GM18502 (cell line): ENCODE results near the gene THPO.
"Not testable (repeated sequence)": the region's sequence is repeated elsewhere in the genome, so short reads cannot be mapped to it uniquely, and the experiment has no call there.

ENCODE experiments used
- ATAC-seq: cut with Tn5 transposase; IDR thresholded peaks from one replicate; pipeline ENCODE4 v1.9.1; 2021; ENCODE audit warnings: mild to moderate bottlenecking; ENCODE audit not compliant: unreplicated experiment, poor library complexity

THPO gene

GRCh38 chr3:184352897-184353545, 25.0 kb downstream of the THPO start:
- no peak for ATAC-seq

- ATAC-seq: no peak
These were observed 25.7 kb downstream of the THPO start for GRCh38 chr3:184352149-184352785.

DNA sequence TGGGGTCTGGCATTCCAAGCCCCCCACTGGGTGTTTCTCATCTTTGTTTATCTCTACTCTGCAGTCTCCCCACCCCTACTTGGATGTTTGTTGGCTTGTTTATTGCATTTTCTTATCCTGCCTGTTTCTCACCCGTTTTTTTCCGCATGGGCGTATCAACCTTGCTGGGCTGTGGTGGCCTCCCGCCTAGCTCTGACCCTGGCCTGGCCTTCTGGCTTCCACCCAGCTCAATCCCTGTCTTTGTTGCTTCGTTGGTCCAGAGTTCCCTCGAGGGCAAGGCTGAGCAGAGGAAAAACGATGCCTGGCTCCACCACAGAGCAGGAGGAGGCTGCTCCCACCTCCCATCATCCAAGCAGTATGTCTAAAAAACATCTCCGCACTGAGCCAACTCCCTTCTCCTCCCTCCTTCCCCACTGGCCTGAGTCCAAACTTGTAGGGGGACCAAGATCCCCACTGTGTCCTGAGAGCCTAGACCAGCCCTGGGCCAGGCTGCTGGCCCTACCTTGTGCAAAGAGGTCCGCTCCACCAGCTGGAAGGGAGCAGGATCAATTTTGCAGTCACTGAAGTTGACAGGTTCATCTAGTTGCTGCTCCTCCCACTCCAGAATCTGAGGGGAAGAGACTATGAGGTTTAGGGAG, 26.4 kb downstream of the THPO start:
- no peak for ATAC-seq

DNA sequence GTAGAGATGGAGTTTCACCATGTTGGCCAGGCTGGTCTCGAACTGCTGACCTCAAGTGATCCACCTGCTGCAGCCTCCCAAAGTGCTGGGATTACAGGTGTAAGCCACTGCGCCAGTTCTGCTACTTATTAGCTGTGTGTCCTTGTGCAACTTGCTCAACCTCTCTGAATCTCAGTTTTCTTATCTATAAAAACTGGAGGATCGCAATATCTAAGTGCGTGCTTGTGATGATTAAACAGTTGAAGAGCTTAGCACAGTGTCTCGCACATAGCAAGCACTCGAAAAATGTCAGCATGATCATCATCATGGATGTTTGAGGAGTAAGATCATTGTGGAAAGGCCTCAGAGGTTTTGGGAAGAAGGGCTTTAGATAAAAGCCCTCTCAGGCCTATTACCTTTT, 27.4 kb downstream of the THPO start:
- no peak for ATAC-seq

- ATAC-seq: no peak
These were observed 28.2 kb downstream of the THPO start for GRCh38 chr3:184349563-184350470.

DNA sequence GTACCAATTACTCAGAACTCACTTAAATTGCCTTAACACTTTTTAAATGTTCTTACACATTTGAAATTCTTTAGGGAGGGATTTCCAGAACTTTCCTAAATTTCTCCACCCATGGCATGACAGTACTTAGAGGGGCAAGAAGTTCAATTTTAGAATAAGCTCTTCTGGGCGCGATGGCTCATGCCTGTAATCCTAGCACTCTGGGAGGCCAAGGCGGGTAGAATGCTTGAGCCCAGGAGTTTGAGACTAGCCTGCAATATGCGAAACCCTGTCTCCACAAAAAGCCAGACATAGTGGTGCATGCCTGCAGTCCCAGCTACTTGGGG, 30.0 kb downstream of the THPO start:
- no peak for ATAC-seq

DNA sequence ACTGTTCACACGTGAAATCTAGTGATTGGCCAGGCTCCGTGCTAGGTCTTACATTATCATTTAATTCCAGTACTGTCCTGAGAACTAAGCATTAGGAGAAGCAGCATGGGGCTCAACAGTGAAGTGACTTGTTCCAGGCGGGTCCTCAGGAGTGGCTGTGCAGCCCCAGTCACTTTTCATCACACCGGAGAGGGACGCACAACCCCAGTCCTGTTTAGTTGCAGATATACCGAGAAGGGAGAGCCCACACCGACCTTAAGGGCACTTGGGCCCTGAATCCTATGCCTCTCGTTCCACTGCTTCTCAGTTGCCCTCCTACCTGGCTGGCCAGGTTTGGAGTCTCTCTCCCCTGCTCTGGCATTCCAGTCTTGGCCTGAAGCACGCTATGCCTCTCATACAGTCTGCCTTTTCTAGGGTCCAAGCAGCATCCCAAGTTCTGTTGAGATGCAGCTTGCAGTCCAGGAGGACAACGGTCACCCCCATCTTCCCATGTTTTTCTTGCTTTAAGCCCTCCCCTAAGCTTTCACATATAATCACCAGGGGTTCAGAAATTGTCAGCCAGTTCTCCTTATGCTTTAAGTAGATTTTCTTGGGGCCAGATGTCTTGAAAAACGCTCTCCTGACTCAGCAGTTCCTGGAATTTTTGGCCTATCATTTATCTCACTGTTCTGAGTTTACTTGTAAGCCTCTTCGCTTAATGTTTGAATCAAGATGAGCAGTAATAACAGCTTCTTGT, 30.5 kb downstream of the THPO start:
- no peak for ATAC-seq

- ATAC-seq: no peak
These were observed 31.4 kb downstream of the THPO start for GRCh38 chr3:184346480-184347190.

DNA sequence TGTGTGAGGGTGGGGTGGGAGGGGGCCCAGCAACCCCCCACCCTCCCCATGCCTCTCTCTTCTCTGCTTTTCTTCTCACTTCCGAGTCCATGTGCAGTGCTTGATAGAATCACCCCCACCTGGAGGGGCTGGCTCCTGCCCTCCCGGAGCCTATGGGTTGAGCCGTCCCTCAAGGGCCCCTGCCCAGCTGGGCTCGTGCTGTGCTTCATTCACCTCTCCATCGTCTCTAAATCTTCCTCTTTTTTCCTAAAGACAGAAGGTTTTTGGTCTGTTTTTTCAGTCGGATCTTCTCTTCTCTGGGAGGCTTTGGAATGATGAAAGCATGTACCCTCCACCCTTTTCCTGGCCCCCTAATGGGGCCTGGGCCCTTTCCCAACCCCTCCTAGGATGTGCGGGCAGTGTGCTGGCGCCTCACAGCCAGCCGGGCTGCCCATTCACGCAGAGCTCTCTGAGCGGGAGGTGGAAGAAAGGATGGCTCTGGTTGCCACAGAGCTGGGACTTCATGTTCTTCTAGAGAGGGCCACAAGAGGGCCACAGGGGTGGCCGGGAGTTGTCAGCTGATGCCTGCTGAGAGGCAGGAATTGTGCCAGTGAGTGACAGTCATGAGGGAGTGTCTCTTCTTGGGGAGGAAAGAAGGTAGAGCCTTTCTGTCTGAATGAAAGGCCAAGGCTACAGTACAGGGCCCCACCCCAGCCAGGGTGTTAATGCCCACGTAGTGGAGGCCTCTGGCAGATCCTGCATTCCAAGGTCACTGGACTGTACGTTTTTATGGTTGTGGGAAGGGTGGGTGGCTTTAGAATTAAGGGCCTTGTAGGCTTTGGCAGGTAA, 32.5 kb downstream of the THPO start:
- no peak for ATAC-seq

DNA sequence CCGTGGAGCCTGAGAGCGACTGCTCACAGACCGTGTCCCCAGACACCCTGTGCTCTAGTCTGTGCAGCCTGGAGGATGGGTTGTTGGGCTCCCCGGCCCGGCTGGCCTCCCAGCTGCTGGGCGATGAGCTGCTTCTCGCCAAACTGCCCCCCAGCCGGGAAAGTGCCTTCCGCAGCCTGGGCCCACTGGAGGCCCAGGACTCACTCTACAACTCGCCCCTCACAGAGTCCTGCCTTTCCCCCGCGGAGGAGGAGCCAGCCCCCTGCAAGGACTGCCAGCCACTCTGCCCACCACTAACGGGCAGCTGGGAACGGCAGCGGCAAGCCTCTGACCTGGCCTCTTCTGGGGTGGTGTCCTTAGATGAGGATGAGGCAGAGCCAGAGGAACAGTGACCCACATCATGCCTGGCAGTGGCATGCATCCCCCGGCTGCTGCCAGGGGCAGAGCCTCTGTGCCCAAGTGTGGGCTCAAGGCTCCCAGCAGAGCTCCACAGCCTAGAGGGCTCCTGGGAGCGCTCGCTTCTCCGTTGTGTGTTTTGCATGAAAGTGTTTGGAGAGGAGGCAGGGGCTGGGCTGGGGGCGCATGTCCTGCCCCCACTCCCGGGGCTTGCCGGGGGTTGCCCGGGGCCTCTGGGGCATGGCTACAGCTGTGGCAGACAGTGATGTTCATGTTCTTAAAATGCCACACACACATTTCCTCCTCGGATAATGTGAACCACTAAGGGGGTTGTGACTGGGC, 33.3 kb downstream of the THPO start:
- ATAC-seq: no peak

GRCh38 chr3:184343200-184343876, 34.7 kb downstream of the THPO start:
- no peak for ATAC-seq

DNA sequence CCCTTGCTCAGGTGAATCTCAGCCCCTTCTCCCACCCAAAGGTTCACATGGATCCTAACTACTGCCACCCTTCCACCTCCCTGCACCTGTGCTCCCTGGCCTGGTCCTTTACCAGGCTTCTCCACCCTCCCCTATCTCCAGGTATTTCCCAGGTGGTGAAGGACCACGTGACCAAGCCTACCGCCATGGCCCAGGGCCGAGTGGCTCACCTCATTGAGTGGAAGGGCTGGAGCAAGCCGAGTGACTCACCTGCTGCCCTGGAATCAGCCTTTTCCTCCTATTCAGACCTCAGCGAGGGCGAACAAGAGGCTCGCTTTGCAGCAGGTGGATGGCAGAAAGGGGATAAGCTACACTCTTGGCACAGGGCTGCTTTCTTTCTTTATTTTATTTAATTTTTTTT, 36.1 kb downstream of the THPO start:
- no peak for ATAC-seq

DNA sequence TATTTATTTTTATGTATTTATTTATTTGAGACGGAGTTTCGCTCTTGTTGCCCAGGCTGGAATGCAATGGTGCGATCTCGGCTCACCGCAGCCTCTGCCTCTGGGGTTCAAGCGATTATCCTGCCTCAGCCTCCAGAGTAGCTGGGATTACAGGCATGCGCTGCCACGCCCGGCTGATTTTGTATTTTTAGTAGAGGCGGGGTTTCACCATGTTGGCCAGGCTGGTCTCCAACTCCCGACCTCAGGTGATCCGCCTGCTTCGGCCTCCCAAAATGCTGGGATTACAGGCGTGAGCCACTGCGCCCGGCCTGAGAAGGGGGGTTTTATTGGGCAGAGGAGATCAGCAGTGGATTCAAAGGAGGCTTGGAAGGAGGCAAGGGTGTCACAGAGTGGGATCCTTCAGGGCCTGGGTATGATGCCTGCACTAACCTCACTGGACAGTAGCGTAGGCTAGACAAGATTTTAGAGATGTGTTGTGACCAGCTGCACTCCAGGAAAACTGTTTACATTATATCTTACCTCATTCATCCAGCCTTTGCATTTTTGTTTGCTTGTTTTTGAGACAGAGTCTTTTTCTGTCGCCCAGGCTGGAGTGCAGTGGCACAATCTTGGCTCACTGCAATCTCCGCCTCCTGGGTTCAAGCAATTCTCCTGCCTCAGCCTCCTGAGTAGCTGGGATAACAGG, 38.4 kb downstream of the THPO start:
- ATAC-seq: not testable (repeated sequence)

DNA sequence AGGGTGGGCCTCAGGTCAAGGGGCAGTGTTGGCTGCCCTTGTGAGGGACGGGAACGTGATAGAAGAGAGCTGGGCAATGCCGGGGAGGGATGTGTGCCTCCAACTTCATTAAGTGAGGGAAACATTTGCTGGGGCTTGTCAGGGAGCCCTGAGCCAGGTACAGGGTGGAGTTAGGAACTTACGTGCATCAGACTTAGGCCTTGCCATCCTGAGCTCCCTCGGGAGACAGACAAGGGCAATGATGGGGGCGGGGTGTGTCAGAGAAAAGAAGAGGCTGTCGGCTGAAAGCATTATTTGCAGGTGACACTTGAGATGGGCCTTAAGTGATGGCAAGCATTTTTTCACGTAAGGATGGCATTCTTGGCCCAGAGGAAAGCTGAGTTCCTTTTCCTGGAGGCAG, 39.0 kb downstream of the THPO start:
- ATAC-seq: no peak

DNA sequence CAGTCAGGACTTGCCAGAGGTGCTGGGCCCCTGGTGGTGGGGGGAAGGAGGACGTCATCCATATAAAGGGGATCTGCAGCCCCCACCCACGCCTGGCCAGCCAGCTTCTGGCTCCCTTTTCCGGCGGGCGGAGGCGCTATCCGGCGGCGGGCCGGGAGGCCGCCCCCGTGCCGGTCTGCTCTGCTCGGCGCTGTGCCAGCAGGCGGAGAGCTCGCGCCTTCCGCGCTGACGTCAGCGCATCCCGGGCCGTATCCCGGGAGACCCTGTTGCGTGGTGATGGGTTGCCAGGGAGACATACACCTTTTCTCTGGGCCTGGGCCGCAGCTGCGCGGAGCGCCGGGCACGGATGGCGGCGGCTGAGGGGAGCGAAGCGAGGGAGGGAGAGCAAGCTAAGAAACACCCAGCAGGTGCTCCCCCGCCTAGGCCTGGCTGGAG, 39.5 kb downstream of the THPO start:
- no peak for ATAC-seq

DNA sequence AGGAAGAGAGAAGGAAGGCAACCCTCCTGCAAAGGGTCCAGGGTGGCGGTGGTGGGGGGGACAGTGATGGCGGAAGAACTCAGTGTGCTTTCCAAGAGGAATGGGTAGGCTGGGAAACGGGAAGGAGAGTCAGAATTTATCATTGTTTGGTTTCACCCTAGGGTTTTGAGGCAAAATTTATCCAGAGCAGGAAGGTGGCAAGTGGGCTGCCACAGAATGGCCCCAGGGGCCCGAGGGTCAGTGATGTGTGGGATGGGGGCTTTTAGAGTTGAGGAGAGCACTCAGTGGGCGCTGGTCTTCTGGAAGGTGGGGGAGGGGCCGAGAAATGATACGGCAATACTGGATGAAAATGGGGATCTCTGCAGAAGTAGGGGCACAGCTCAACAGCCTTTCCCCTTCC, 40.0 kb downstream of the THPO start:
- no peak for ATAC-seq

DNA sequence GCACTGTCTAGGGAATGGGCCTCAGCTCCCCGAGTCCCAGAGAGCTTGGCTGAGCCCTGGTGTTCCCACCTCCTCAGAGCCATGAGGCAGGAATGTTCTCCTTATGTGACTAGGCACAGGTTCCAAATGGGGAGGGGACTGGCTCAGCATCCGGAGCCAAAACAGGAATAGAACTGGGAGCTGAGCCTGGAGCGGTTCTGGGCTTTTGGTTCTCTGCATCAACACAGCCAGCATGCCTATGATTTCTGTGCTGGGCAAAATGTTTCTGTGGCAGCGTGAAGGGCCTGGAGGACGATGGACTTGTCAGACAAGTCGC, 40.6 kb downstream of the THPO start, which contains the start of gene FAM131A:
TSS of gene FAM131A (plus strand) at position 202 of the 316 bp plus-strand sequence. CDS start at position 233, 31 bp downstream.
- no peak for ATAC-seq
